Suprapubic skin (tissue), 4 donors: ENCODE measurements around the gene PEDS1. TPM values are rescaled to one million over a fixed set of nuclear protein-coding genes. Genes with fewer than 3 reads are reported as not detected.

Experiments
- DNase-seq, 2 donors: peaks; one replicate each; pipeline ENCODE4 v3.0.0-alpha.2; 2019; ENCODE audit warnings: low spot score in 2 of 2
- H3K27ac ChIP-seq: fragments of 200-600 bp; sonication (generic); one replicate; pipeline ENCODE4 v1.5.1; 2019
- H3K27me3 ChIP-seq: fragments of 200-600 bp; sonication (generic); one replicate; pipeline ENCODE4 v1.5.1; 2019
- H3K36me3 ChIP-seq: fragments of 200-600 bp; sonication (generic); one replicate; pipeline ENCODE4 v1.5.1; 2019
- H3K4me1 ChIP-seq: fragments of 200-600 bp; sonication (generic); one replicate; pipeline ENCODE4 v1.5.1; 2019
- H3K4me3 ChIP-seq: fragments of 200-600 bp; sonication (generic); one replicate; pipeline ENCODE4 v1.5.1; 2019; ENCODE audit warnings: mild to moderate bottlenecking
- H3K9me3 ChIP-seq: fragments of 200-600 bp; sonication (generic); one replicate; pipeline ENCODE4 v1.5.1; 2019
- EP300 ChIP-seq: sonication (generic); formaldehyde crosslinking; IDR thresholded peaks from one replicate; pipeline ENCODE4 v1.6.1; 2017; ENCODE audit warnings: antibody characterized with exemption
- POLR2A ChIP-seq, 2 donors: fragments of 450-650 bp; IDR thresholded peaks; one replicate each; pipeline ENCODE4 v1.6.1; 2017; ENCODE audit warnings: antibody characterized with exemption in 2 of 2, mild to moderate bottlenecking in 2 of 2, moderate library complexity in 2 of 2
- POLR2AphosphoS5 ChIP-seq, 3 donors: sonication (generic); formaldehyde crosslinking; IDR thresholded peaks; one replicate each; pipeline ENCODE4 v1.6.1; 2017; ENCODE audit warnings: antibody characterized with exemption in 3 of 3
- WGBS: methylation state at CpG from one replicate; pipeline ENCODE4 v1.1.5; 2018; 5-methylcytosine and 5-hydroxymethylcytosine counted together
- total RNA-seq, 4 donors: library from RNA; depleted of rRNA; stranded (reverse); fragments of >200 nt; gene quantifications; one replicate each; pipeline ENCODE4 v1.1.0, GENCODE V29; 2016
- TF ChIP-seq, protein P1 (sequence below), 2 donors: fragments of 200-600 bp in 1 of 2; fragments of 450-650 bp in 1 of 2; sonication (generic) in 1 of 2; IDR thresholded peaks; one replicate each; pipeline ENCODE4 v1.5.1; 2016 to 2019; ENCODE audit warnings: antibody characterized with exemption in 2 of 2, mild to moderate bottlenecking in 1 of 2, moderate library complexity in 1 of 2

PEDS1 gene
- total RNA-seq, 4 donors from 2014 or later, result 30.5 to 82.2 (median 57.3) TPM

DNA sequence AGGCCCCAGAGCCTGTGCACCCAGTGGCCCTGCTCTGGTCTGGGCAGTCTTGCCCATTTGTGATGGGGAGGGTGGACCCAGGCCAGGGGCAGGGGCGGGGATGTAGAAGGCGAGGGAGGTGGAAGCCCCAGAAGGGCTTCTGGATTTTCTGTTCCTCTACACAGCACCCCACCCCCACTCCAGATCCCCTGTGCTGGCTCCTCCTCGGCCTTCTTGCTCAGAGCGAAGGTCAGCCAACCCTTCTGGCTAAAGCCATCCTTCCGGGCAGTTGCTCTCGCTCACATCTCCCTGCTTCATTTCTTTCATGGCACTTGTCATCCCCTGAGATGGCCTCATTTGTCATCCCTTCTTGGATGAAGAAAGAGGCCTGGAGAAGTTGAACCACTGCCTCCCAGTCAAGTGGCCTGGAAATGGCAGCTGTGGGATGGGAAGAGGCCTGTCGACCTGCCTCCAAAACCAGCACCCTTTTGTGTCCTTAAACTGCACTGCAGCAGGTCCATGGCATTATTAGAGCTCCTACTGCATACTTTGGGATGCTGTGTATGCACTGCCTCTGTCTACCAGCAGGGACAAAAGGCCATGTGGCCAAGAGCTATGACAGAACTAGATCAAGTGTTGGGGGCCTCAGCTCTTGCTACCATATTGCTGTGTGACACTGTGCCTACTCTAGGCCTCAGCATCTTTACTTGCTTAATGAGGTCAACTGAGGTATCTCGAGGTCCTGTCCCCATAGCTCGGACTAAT lies 19.9 kb downstream of the PEDS1 start:
- Histone ChIP-seq H3K27me3 (no peaks in the 10 kb centered on the region), H3K4me1 (peaks cover 33% of the 10 kb centered on the region), H3K4me3 (no peak overlapping the region), H3K9me3 (no peaks in the 10 kb centered on the region), H3K27ac (no peak overlapping the region), H3K36me3 (peaks cover 37% of the 10 kb centered on the region)
- TF ChIP-seq POLR2AphosphoS5 (IDR thresholded peaks at IDR 0.05) (no peak), EP300 (no peak), POLR2A (IDR thresholded peaks at IDR 0.05) (no peak)
- TF ChIP-seq, protein P1, sequence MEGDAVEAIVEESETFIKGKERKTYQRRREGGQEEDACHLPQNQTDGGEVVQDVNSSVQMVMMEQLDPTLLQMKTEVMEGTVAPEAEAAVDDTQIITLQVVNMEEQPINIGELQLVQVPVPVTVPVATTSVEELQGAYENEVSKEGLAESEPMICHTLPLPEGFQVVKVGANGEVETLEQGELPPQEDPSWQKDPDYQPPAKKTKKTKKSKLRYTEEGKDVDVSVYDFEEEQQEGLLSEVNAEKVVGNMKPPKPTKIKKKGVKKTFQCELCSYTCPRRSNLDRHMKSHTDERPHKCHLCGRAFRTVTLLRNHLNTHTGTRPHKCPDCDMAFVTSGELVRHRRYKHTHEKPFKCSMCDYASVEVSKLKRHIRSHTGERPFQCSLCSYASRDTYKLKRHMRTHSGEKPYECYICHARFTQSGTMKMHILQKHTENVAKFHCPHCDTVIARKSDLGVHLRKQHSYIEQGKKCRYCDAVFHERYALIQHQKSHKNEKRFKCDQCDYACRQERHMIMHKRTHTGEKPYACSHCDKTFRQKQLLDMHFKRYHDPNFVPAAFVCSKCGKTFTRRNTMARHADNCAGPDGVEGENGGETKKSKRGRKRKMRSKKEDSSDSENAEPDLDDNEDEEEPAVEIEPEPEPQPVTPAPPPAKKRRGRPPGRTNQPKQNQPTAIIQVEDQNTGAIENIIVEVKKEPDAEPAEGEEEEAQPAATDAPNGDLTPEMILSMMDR (IDR thresholded peaks at IDR 0.05), result no peak
- DNase-seq, result no peak
- 85% methylated on average over 9 of the region's 9 CpGs for WGBS

DNA sequence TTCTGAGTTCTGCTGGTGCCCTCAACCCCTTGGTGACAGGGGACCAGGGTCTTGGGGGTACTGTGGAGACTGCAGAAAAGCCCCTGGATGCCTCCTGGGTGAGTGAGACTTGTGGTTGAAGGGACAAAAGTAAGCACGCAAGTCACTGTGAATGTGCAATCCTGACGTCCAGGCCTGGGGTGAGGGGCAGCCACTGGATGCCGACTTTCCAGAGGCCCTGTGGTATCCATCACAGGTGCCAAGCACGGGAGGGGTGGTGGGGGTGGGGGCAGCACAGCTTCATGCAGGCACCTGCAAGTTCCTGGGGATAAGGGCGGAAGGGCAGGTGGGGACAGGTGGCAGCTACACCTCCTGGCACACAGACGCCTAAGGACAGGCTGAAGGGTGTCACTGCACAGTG lies 20.5 kb downstream of the PEDS1 start:
- WGBS, result 69% methylated on average over 5 of the region's 6 CpGs
- no peak for DNase-seq
- H3K36me3 ChIP-seq, result peaks cover 43% of the 10 kb centered on the region
- TF ChIP-seq, protein P1 (IDR thresholded peaks at IDR 0.05), result no peak
- TF ChIP-seq POLR2A (IDR thresholded peaks at IDR 0.05), result no peak
- TF ChIP-seq POLR2AphosphoS5 (IDR thresholded peaks at IDR 0.05), result no peak
- TF ChIP-seq EP300, result no peak
- H3K4me1 ChIP-seq, result peaks cover 27% of the 10 kb centered on the region
- no peak overlapping the region for H3K27ac ChIP-seq
- no peaks in the 10 kb centered on the region for H3K27me3 ChIP-seq
- no peaks in the 10 kb centered on the region for H3K9me3 ChIP-seq
- H3K4me3 ChIP-seq, result no peak overlapping the region

DNA sequence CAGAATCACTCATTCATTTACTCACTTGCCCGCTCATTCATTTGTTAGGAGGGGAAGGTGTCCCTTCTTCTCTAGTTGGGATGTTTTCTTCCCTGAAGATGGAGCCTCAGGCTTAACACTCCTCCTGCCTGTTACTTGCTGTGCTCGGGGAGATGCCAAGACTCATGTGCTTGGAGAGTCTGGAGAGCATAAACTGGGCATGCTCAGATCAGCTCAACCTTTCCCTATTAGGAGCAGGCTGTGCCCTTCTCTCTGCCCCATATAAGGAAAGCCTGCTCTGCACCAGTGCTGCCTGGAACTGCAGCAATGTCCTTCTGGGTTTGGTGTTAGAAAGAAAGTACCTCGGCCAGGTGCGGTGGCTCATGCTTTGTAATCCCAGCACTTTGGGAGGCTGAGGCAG lies 22.5 kb downstream of the PEDS1 start:
- no peak overlapping the region for H3K27ac ChIP-seq

DNA sequence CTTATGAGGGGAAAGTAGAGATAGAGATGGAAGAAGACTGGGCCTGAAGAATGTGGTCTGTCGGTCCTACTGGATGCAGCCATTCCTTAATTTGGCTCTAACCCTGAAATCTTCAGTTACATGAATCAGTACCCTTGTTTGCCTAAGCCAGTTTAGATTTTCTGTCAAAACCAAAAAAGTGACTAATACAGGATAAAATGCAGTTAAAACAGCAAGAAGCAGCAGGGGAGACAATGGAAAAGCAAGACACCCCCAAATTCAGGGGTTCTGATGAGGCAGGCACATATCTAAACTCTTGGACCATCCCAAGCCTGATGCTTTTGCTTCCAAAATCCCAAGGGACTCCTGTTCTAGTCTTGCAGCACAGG lies 23.2 kb downstream of the PEDS1 start:
- WGBS, result 82% methylated on average over 1 of the region's 1 CpG
- no peak for DNase-seq
- Histone ChIP-seq H3K27ac (no peak overlapping the region), H3K9me3 (no peaks in the 10 kb centered on the region), H3K4me3 (no peak overlapping the region), H3K36me3 (peaks cover 68% of the 10 kb centered on the region), H3K4me1 (peaks cover 25% of the 10 kb centered on the region), H3K27me3 (no peaks in the 10 kb centered on the region)
- TF ChIP-seq EP300, result no peak
- TF ChIP-seq, protein P1 (IDR thresholded peaks at IDR 0.05), result no peak
- TF ChIP-seq POLR2A (IDR thresholded peaks at IDR 0.05), result no peak
- no peak for TF ChIP-seq POLR2AphosphoS5 (IDR thresholded peaks at IDR 0.05)

More for the DNA sequence above, 22.5 kb downstream of the PEDS1 start:
- no peak overlapping the region for H3K4me3 ChIP-seq
- 70% methylated on average over 4 of the region's 4 CpGs for whole genome bisulfite sequencing
- no peaks in the 10 kb centered on the region for H3K9me3 ChIP-seq
- H3K36me3 ChIP-seq, result peaks cover 61% of the 10 kb centered on the region
- DNase-seq, result no peak
- H3K4me1 ChIP-seq, result peaks cover 25% of the 10 kb centered on the region
- TF ChIP-seq EP300, result no peak
- TF ChIP-seq, protein P1 (IDR thresholded peaks at IDR 0.05), result no peak
- H3K27me3 ChIP-seq, result no peaks in the 10 kb centered on the region

DNA sequence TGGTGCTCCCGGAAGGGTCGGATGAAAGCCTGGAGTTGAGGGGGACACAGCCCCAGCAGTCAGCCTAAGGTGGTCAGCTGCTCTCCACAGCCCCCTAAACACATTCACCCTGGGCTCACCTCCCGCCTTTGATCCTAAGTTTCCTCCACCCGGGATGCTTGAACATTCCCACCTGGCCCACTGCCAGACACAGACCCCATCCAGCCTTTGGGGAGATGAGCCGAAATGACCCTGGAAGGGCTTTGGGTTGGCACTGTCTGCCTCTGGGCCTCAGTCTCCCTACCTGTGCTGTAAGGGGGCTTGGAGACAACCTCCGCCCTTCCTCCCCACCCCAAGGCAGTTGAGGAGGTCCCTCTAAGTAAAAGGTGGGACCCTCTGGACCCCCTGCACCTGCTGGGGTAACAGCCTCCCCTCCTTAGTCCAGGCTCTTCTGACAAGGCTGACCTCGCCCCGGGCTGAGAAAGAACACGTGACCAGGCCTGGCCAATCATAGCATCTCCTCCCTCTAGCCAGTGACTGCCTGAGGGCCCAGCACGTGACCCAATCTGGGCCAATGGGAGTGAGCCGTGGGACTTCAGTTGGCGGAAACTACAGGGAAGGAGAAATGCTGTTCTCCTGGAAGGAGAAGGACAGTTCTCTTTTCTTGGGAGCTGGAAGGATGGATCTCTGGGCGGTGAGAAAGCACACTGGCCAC lies 23.7 kb downstream of the PEDS1 start:
- TF ChIP-seq, protein P1 (IDR thresholded peaks at IDR 0.05), result no peak
- TF ChIP-seq POLR2A (IDR thresholded peaks at IDR 0.05) (no peak), EP300 (no peak), POLR2AphosphoS5 (IDR thresholded peaks at IDR 0.05) (no peak)
- H3K27ac ChIP-seq, result no peak overlapping the region
- H3K4me1 ChIP-seq, result peaks cover 25% of the 10 kb centered on the region
- WGBS, result 85% methylated on average over 11 of the region's 13 CpGs
- H3K36me3 ChIP-seq, result peaks cover 72% of the 10 kb centered on the region
- no peaks in the 10 kb centered on the region for H3K9me3 ChIP-seq
- H3K4me3 ChIP-seq, result no peak overlapping the region
- DNase-seq, result no peak
- H3K27me3 ChIP-seq, result no peaks in the 10 kb centered on the region
